ENCODE results near the gene CHTF8. TPM values are rescaled to one million over a fixed set of nuclear protein-coding genes. Genes with fewer than 3 reads are reported as not detected.

Gene CHTF8
- total and polyA plus RNA-seq, 2 experiments from 2014 or later = 80.0 to 83.6 TPM

DNA sequence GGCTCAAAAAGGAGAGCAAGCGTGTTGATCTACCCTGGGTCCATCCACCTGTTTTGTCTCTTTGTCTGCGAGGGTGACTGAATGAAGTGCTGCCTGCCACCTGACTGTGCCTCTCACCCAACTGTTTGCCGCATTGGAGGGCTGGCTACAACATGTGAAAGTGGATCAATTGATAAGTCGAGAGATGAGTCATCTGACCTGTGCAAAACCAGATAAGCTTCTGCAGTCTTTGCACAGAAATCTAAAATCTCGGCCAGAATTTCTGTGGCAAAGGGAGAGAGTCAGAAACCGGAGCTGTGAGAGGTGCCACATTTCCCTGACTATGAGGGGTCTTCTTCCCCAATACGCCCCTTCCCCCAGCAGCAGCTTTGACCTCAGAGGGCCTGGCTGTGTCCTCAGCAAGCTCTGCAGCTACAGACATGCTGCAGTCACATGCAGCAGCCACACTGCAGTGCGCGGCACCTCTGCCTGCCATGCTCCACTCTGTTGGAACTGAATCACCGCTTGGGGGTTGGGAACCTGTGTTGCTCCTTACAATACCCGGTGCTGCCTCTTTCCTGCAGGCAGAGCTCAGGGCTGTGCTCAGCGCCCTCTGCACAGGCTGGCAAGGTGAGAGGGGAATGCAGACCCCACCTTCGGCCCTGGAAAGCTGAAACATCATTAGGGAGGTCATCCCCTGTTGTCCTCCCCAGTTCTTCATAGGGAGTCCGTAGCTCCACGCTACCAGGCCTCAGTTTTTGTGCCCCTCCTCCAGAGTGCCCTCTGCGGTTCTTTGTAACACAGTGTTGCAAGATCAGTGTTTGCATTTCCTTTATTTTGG is 43.1 kb downstream of the CHTF8 start:
- Histone ChIP-seq H3K4me2 (peak overlapping the region; percentile 59), H3K36me3 (replicated peaks; ENCODE audit: insufficient read depth, low read depth) (no peaks in the 10 kb centered on the region), H2AFZ (no peak overlapping the region), H4K20me1 (ENCODE audit: insufficient read depth, poor library complexity, severe bottlenecking) (no peaks in the 10 kb centered on the region), H3K9me3 (ENCODE audit: low read depth) (no peaks in the 10 kb centered on the region), H3K4me3 (no peak overlapping the region), H3K4me1 (ENCODE audit: insufficient read depth) (peaks cover 12% of the 10 kb centered on the region), H3K9me2 (replicated peaks; ENCODE audit: insufficient read depth) (no peaks in the 10 kb centered on the region), H3K27me3 (no peaks in the 10 kb centered on the region), H3K27ac (peak overlapping the region; percentile 48), H3K79me2 (no peaks in the 10 kb centered on the region)
- no peak for TF ChIP-seq EZH2 (IDR thresholded peaks at IDR 0.05; ENCODE audit: borderline replicate concordance)
- 48% methylated on average over 16 of the region's 16 CpGs for WGBS (ENCODE audit: low lambda C conversion rate, missing lambda C conversion rate)
- peak; percentile 62 for DNase-seq (ENCODE audit: low spot score)

DNA sequence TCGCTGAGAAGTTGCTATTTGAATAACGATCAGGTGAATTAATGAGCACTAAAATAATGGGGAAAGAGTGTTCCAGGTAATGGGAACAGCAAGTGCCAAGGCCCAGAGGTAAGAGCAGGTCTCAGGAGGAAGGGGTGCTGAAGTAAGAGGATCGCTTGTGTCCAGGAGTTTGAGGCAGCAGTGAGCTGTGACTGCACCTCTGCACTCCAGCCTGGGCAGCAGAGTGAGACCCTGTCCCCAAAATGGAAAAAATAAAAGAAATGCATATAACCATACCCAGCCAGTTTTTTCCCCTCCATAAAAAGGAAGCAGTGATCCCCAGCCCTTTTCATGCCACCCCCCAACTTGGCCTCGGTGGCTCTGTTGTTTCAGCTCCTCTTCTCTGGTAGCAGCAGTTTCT is 43.7 kb downstream of the CHTF8 start:
- Histone ChIP-seq H4K20me1 (ENCODE audit: insufficient read depth, poor library complexity, severe bottlenecking) (no peaks in the 10 kb centered on the region), H3K9me2 (replicated peaks; ENCODE audit: insufficient read depth) (no peaks in the 10 kb centered on the region), H3K27me3 (no peaks in the 10 kb centered on the region), H3K4me2 (peak overlapping the region; percentile 59), H3K9me3 (ENCODE audit: low read depth) (no peaks in the 10 kb centered on the region), H3K36me3 (replicated peaks; ENCODE audit: insufficient read depth, low read depth) (no peaks in the 10 kb centered on the region), H3K79me2 (no peaks in the 10 kb centered on the region), H3K4me3 (no peak overlapping the region), H2AFZ (no peak overlapping the region), H3K27ac (no peak overlapping the region), H3K4me1 (ENCODE audit: insufficient read depth) (peaks cover 12% of the 10 kb centered on the region)
- TF ChIP-seq, protein P1, sequence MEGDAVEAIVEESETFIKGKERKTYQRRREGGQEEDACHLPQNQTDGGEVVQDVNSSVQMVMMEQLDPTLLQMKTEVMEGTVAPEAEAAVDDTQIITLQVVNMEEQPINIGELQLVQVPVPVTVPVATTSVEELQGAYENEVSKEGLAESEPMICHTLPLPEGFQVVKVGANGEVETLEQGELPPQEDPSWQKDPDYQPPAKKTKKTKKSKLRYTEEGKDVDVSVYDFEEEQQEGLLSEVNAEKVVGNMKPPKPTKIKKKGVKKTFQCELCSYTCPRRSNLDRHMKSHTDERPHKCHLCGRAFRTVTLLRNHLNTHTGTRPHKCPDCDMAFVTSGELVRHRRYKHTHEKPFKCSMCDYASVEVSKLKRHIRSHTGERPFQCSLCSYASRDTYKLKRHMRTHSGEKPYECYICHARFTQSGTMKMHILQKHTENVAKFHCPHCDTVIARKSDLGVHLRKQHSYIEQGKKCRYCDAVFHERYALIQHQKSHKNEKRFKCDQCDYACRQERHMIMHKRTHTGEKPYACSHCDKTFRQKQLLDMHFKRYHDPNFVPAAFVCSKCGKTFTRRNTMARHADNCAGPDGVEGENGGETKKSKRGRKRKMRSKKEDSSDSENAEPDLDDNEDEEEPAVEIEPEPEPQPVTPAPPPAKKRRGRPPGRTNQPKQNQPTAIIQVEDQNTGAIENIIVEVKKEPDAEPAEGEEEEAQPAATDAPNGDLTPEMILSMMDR (IDR thresholded peaks at IDR 0.05; ENCODE audit: poor library complexity) = no peak
- TF ChIP-seq EZH2phosphoT487 (IDR thresholded peaks at IDR 0.05; ENCODE audit: low read depth, severe bottlenecking, unreplicated experiment) (no peak), EZH2 (IDR thresholded peaks at IDR 0.05; ENCODE audit: borderline replicate concordance) (no peak)
- no peak for DNase-seq (ENCODE audit: low spot score)
- 86% methylated on average over 4 of the region's 4 CpGs for WGBS (ENCODE audit: low lambda C conversion rate, missing lambda C conversion rate)

DNA sequence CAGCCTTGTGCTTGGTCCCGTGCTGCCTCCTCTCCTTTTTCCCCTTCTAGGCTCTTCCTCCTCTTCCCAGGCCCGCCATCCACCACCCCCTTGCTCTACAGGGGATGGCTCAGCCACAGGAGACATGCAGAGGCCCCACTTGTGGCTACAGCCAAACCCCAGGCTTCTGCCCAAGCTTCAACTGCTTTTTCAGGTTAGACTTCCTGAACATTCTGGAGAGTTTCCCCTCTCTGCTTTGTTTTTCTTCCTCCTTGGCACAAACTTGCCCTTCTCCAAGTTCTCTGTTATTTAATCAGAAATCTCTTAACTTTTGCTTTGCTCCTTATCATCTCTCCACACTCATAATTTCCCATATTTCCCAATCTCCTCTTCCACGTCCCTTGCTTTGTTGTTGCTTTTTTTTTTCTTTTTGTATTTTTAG is 45.2 kb downstream of the CHTF8 start:
- H3K79me2 ChIP-seq = no peaks in the 10 kb centered on the region
- DNase-seq (ENCODE audit: low spot score) = no peak
- no peak overlapping the region for H3K27ac ChIP-seq
- H3K36me3 ChIP-seq (replicated peaks; ENCODE audit: insufficient read depth, low read depth) = no peaks in the 10 kb centered on the region
- no peak overlapping the region for H2AFZ ChIP-seq
- TF ChIP-seq EZH2phosphoT487 (IDR thresholded peaks at IDR 0.05; ENCODE audit: low read depth, severe bottlenecking, unreplicated experiment) (no peak), EZH2 (IDR thresholded peaks at IDR 0.05; ENCODE audit: borderline replicate concordance) (no peak)
- TF ChIP-seq, protein P1 (IDR thresholded peaks at IDR 0.05; ENCODE audit: poor library complexity) = no peak
- WGBS (ENCODE audit: low lambda C conversion rate, missing lambda C conversion rate) = 85% methylated on average over 3 of the region's 3 CpGs
- no peaks in the 10 kb centered on the region for H3K9me3 ChIP-seq (ENCODE audit: low read depth)
- no peak overlapping the region for H3K4me2 ChIP-seq
- no peaks in the 10 kb centered on the region for H4K20me1 ChIP-seq (ENCODE audit: insufficient read depth, poor library complexity, severe bottlenecking)
- peaks cover 12% of the 10 kb centered on the region for H3K4me1 ChIP-seq (ENCODE audit: insufficient read depth)
- no peaks in the 10 kb centered on the region for H3K27me3 ChIP-seq
- H3K4me3 ChIP-seq = no peak overlapping the region
- no peaks in the 10 kb centered on the region for H3K9me2 ChIP-seq (replicated peaks; ENCODE audit: insufficient read depth)

DNA sequence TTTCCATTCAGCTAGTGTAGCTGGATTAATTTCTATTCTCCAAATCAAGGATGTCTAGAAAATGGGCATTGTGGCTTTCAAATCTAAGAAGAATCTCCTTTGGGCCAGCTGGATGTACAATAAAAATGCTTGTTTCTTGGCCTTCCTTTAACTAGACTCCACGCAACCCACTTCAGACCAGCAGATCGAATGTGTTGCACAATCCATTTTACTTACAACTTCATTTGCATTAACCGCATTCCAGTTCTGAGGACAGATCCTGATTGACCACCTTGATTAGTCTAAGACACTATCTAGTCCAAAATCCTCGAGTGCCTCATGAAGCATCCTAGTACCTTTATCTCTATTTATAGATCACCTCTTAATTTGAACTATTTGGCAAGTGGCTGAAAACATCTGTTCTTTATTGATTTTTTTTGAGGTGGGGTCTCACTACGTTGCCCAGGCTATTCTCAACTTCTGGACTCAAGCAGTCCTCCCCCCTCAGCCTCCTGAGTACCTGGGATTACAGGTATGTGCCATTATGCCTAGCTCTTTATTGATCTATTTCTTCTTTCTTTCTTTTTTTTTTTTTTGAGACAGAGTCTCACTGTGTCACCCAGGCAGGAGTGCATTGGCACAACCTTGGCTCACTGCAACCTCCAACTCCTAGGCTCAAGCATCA is 47.2 kb downstream of the CHTF8 start:
- H3K36me3 ChIP-seq (replicated peaks; ENCODE audit: insufficient read depth, low read depth) = no peaks in the 10 kb centered on the region
- no peaks in the 10 kb centered on the region for H3K9me2 ChIP-seq (replicated peaks; ENCODE audit: insufficient read depth)
- no peak overlapping the region for H3K27ac ChIP-seq
- DNase-seq (ENCODE audit: low spot score) = no peak
- no peaks in the 10 kb centered on the region for H4K20me1 ChIP-seq (ENCODE audit: insufficient read depth, poor library complexity, severe bottlenecking)
- TF ChIP-seq, protein P1 (IDR thresholded peaks at IDR 0.05; ENCODE audit: poor library complexity) = no peak
- TF ChIP-seq EZH2 (IDR thresholded peaks at IDR 0.05; ENCODE audit: borderline replicate concordance) (no peak), EZH2phosphoT487 (IDR thresholded peaks at IDR 0.05; ENCODE audit: low read depth, severe bottlenecking, unreplicated experiment) (no peak)
- no peak overlapping the region for H3K4me3 ChIP-seq
- no peaks in the 10 kb centered on the region for H3K27me3 ChIP-seq
- H3K9me3 ChIP-seq (ENCODE audit: low read depth) = no peaks in the 10 kb centered on the region
- 93% methylated on average over 5 of the region's 5 CpGs for WGBS (ENCODE audit: low lambda C conversion rate, missing lambda C conversion rate)
- no peaks in the 10 kb centered on the region for H3K79me2 ChIP-seq
- no peak overlapping the region for H3K4me2 ChIP-seq
- H3K4me1 ChIP-seq (ENCODE audit: insufficient read depth) = peaks cover 12% of the 10 kb centered on the region
- H2AFZ ChIP-seq = no peak overlapping the region
